ENCODE results near the gene DYNLL2. TPM values are rescaled to one million over a fixed set of nuclear protein-coding genes. Genes with fewer than 3 reads are reported as not detected.
A peak's percentile ranks its signal among the peaks of the same experiment; 100 is the strongest.

Gene DYNLL2
- total RNA-seq, 1 donor from 2014 or later, result 42.5 TPM

GRCh38 chr17:58092101-58092796 is 9.0 kb downstream of the DYNLL2 start:
- Mint-ChIP-seq H3K36me3 (peaks cover 44% of the 10 kb centered on the region), H3K27me3 (no peaks in the 10 kb centered on the region), H3K9me3 (no peaks in the 10 kb centered on the region), H3K27ac (no peak overlapping the region), H3K4me3 (no peak overlapping the region), H3K4me1 (ENCODE audit: unreplicated experiment) (peaks cover 26% of the 10 kb centered on the region)
- DNase-seq (ENCODE audit: extremely low spot score, unreplicated experiment), result peak; percentile 55
- TF ChIP-seq, protein P1, sequence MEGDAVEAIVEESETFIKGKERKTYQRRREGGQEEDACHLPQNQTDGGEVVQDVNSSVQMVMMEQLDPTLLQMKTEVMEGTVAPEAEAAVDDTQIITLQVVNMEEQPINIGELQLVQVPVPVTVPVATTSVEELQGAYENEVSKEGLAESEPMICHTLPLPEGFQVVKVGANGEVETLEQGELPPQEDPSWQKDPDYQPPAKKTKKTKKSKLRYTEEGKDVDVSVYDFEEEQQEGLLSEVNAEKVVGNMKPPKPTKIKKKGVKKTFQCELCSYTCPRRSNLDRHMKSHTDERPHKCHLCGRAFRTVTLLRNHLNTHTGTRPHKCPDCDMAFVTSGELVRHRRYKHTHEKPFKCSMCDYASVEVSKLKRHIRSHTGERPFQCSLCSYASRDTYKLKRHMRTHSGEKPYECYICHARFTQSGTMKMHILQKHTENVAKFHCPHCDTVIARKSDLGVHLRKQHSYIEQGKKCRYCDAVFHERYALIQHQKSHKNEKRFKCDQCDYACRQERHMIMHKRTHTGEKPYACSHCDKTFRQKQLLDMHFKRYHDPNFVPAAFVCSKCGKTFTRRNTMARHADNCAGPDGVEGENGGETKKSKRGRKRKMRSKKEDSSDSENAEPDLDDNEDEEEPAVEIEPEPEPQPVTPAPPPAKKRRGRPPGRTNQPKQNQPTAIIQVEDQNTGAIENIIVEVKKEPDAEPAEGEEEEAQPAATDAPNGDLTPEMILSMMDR (conservative IDR thresholded peaks at IDR 0.05), result no peak

DNA sequence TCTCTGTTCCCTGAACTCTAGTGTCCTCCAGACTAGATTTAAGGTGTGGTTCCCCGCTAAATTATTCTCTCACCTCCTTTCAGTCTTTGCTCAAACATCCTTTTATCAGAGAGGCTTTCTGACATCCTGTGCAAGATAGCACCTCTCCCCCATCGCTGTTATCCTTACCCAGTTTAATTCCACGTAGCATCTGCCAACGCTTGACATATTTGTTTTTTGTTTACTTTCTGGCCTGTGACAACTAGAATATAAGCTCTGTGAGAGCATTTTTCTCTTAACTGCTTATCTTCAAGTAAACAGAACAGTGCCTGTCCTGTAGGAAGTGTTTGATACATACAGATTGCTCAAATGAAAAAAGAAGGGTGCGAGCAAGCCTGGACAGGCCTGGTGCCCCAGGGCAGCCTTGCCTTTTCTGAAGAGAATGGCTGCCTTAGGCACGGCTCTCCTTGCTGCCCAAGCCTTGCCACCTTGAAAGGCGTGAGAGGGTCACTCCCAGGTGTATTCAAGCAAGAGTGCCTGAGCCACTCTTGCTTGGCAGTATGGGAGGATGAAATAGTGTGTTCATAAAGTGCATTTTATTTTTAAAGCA is 9.7 kb downstream of the DYNLL2 start:
- Mint-ChIP-seq H3K9me3 (no peaks in the 10 kb centered on the region), H3K36me3 (peaks cover 40% of the 10 kb centered on the region), H3K4me1 (ENCODE audit: unreplicated experiment) (peaks cover 22% of the 10 kb centered on the region), H3K27me3 (no peaks in the 10 kb centered on the region), H3K27ac (no peak overlapping the region), H3K4me3 (no peak overlapping the region)
- DNase-seq (ENCODE audit: extremely low spot score, unreplicated experiment), result no peak
- TF ChIP-seq, protein P1 (conservative IDR thresholded peaks at IDR 0.05), result no peak

DNA sequence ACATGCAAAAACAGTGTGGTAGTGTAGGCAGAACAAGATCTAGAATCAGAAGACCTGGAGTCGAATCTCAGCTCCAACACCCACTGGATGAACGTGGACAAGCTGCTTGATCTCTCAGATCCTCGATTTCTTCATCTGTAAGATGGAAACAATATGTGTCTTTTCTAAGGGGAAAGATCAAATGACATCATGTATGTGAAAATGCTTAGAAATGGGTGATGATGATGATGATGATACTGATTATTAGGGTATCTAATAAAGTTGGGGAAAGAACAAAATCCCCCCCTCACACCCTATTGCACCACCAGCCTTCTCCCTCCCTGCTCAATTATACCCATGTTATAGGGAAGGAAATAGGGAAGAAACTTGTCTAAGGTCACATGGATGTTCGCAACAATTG is 10.9 kb downstream of the DYNLL2 start:
- Mint-ChIP-seq H3K4me1 (ENCODE audit: unreplicated experiment) (peaks cover 12% of the 10 kb centered on the region), H3K27ac (no peak overlapping the region), H3K36me3 (peaks cover 29% of the 10 kb centered on the region), H3K9me3 (no peaks in the 10 kb centered on the region), H3K27me3 (no peaks in the 10 kb centered on the region), H3K4me3 (no peak overlapping the region)
- no peak for DNase-seq (ENCODE audit: extremely low spot score, unreplicated experiment)
- TF ChIP-seq, protein P1 (conservative IDR thresholded peaks at IDR 0.05), result no peak

DNA sequence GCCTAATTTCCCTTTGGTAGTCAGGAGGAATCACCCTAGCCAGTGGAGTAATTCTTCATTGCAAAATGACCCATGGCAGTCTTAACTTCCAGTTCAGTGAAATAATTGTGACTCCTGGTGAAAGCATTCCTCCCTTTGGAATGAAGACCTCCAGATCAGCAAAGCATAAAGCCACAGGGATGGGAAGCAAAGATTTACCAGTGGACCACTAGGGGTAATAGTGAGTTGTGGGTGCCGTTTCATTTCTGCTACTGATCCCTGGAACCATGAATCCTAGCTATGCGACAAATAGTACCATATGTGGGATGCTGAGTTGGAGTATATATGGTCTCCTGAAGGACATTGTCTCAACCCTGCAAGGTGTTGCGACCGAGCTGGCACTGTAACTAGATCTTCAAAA is 13.7 kb downstream of the DYNLL2 start:
- no peak for DNase-seq (ENCODE audit: extremely low spot score, unreplicated experiment)
- TF ChIP-seq, protein P1 (conservative IDR thresholded peaks at IDR 0.05), result peak; percentile 46
- no peak overlapping the region for H3K27ac Mint-ChIP-seq
- H3K36me3 Mint-ChIP-seq, result peaks cover 5% of the 10 kb centered on the region
- H3K9me3 Mint-ChIP-seq, result no peaks in the 10 kb centered on the region
- H3K27me3 Mint-ChIP-seq, result no peaks in the 10 kb centered on the region
- H3K4me1 Mint-ChIP-seq (ENCODE audit: unreplicated experiment), result peaks cover 2% of the 10 kb centered on the region
- H3K4me3 Mint-ChIP-seq, result no peak overlapping the region

GRCh38 chr17:58097384-58098088 is 14.3 kb downstream of the DYNLL2 start:
- Mint-ChIP-seq H3K27ac (no peak overlapping the region), H3K4me1 (ENCODE audit: unreplicated experiment) (no peaks in the 10 kb centered on the region)

More at GRCh38 chr17:58097384-58098088, 14.3 kb downstream of the DYNLL2 start:
- H3K36me3 Mint-ChIP-seq, result no peaks in the 10 kb centered on the region
- peak; percentile 34 for DNase-seq (ENCODE audit: extremely low spot score, unreplicated experiment)
- TF ChIP-seq, protein P1 (conservative IDR thresholded peaks at IDR 0.05), result no peak
- H3K27me3 Mint-ChIP-seq, result no peaks in the 10 kb centered on the region
- H3K4me3 Mint-ChIP-seq, result no peak overlapping the region
- H3K9me3 Mint-ChIP-seq, result no peaks in the 10 kb centered on the region
